ENCODE measurements around the gene TTLL9.
"Not testable (repeated sequence)": the region's sequence is repeated elsewhere in the genome, so short reads cannot be mapped to it uniquely, and the experiment has no call there.

TTLL9 gene

DNA sequence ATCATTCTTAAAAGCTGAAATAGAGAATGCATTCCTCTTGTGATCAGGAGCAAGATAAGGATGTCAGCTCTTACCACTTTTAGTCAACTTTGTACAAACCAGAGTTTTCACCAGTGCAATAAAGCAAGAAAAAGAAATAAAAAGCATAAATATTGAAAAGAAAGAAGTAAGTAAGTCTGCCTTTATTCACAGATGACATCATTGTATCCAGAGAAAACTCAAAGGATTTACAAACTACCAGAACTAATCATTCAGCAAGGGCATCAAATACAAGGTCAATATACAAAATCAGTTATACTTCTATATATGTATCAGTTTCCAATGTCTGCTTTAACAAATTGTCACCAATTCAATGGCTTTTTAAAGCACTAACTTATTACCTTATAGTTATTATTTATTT is 13.4 kb downstream of the TTLL9 start:
- DNase-seq (ENCODE audit: low read depth in 2 of 2), result no peak

DNA sequence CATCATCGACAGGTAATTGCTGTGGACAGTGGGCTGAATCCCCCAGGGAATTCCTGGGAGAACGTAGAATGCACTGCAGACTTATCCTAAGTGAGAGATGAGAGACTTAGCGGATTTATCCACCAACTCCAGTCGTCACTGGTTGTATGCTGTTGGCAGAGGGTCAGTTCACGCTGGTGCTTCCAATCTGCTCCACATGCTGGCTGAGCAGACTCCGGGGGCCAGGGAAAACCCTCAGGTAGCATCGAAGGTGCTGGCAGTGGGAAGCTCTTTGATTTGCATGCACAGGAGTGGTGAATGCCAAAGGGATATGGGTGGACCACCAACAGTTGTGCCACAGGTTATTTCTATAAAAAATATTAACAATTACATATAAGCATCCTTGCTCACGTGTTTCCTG is 20.2 kb downstream of the TTLL9 start:
- no peak for DNase-seq (ENCODE audit: low read depth in 2 of 2)

DNA sequence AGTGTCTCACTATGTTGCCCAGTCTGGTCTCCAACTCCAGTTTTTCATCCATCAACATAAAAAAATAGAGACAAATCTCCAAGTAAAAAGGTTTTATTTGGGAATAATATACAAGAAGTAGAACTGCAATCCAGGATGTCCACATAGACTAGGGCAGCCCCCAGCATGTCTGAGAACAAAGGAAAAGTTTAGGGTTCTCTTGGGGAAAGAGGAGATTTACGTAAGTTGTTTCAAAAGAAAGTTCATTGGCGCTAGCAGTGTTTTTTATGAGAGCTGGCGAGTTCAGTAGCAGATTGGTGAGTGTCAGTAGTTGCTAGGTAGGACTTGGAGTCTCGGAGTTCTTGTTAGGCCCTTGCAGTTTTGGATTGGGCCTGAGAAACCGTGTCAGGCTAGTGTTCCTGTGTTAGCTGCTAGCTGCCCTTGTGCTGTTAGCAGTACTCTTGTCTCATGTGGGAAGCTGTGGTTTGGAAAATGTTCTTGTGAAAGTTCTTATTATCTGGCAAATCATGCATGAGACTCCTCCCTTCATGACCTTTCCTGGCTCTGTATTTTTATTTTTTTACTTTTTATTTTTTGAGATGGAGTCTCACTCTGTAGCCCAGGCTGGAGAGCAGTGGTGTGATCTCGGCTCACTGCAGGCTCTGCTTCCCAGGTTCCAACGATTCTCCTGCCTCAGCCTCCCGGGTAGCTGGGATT is 24.7 kb downstream of the TTLL9 start:
- DNase-seq (ENCODE audit: low read depth in 2 of 2), result no peak

DNA sequence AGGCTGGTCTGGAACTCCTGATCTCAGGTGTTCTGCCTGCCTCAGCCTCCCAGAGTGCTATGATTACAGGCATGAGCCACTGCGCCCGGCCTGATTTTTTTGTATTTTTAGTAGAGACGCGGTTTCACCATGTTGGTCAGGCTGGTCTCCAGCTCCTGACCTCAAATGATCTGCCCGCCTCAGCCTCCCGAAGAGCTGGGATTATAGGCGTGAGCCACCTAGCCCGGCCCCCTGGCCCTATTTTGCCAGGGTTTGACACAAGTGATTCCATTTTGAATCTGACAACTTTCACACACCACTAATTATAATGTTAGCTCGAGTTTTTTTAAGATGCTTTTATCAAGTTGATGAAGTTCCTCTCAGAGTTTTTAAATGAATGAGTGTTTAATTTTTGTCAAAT is 25.6 kb downstream of the TTLL9 start:
- DNase-seq (ENCODE audit: low read depth in 2 of 2), result no peak

DNA sequence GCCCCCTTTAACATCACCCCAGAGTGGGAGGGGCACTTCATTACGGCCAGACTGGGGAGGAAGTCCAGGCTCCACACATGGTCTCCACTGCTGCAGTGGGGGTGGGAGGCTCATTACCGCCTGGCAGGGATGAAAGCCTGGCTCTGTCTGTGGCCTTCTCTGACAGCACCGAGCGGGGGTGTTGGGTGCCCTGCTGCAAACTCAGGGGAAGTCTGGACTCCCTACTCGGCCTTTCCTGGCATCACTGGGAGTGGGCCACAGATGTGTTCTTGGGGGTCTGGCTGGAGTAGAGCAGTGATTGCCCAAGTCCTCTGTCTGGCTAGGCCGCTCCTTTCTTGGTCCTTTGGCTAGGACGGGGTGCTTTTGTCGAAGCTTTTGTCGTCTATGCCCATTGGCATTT is 27.1 kb downstream of the TTLL9 start:
- no peak for DNase-seq (ENCODE audit: low read depth in 2 of 2)

DNA sequence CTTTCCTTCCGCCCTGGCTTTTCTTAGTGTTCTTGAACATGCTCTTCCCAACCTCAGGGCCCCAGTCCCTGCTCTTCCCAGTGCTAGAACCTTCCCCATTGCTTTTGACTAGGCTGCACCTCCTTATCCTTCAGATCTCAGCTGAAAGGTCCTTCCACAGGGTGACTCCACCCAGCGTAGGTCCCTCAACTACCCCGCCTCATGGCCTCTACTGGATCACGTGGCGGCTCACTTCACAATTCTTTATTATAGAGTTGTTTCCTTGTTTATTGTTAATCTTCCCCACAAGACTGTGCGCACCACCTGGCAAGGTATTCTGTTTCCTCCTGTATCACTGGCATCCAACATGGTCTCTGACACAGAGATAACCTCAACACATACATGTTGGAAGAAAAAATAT is 31.2 kb downstream of the TTLL9 start:
- no peak for DNase-seq (ENCODE audit: low read depth in 2 of 2)

DNA sequence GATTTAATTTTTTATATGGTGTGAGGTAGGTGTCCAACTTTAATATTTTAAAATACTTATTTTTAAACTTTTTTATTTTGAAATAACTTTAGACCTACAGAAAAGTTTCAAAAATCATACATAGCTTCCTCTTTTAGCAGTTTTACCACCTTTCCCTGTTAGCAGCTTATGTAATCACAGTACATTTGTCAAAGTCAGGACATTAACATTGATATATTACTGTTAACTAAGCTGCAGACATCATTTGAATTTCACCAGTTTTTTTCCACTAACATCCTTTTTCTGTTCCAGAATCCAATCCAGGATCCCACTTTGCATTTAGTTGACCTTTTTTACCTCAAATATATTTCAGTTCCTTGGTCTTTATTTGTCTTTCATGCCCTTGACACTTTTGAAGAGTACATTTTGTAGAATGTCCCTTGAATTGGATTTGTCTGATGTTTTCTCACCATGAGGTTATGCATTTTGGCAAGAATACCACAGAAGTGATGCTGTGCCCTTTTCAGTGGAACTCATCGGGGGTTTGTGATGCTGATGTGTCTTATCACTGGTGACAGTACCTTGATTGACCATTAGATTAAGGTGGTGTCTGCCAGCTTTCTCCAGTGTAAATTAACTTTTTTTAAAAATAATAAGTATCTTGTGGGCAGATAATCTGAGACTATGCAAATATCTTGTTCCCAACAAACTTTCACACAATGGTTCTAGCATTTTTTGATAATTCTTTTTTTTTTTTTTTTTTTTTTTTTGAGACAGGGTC is 33.4 kb downstream of the TTLL9 start:
- DNase-seq (ENCODE audit: low read depth in 2 of 2), result no peak

DNA sequence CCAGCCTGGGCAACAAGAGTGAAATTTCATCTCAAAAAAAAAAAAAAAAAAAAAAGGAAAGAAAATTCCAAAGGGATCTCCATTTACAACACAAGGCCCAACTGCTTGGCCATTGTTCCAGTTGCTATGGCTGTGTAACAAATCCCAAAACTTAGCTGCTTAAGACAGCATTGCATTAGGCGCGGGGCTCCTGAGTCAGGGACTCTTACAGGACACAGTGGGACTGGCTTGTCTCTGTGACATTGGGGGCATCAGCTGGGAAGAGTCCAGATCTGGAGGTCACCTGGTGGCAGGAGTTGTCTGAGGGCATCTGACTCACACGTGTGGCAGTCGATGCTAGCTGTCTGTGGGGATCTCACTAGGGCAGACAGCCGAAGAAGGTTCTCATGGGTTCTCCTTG is 35.6 kb downstream of the TTLL9 start:
- no peak for DNase-seq (ENCODE audit: low read depth in 2 of 2)

DNA sequence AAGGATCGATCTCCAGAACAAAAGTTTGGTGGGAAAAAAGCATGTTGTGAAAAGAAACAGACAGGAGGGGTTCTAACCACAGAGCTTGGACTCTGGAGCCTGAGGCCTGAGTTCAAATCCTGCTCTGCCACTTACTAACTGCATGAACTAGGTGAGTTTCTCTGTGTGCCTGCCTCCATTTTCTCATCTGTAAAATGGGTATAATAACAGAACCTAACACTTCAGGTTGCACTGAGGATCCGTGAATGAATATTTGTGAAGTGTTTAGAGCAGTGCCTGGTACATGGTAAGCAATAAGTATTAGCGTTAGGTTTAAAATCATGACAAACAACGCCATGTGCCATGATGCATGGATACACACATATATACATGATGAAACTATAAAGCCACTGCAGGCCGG is 36.6 kb downstream of the TTLL9 start:
- no peak for DNase-seq (ENCODE audit: low read depth in 2 of 2)

DNA sequence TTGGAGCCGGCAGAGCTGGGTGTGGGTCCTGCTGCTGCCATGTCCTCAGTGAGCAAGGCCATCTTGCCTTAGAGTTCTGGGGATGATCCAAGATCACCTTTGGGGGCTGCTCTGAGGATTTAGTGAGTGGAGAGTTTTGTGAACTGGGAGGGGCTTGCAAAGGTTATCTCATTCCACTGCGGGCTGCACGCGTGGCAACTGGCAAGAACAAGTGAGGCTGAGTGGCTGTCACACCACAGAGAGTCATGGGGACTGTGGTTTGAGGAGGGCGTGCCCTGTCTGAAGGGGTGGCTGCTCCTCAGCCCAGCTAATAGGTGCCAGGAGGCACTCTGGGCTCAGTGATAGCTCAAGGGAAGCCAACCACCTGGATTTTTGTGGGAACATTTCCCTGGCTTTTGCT is 37.6 kb downstream of the TTLL9 start:
- no peak for DNase-seq (ENCODE audit: low read depth in 2 of 2)

DNA sequence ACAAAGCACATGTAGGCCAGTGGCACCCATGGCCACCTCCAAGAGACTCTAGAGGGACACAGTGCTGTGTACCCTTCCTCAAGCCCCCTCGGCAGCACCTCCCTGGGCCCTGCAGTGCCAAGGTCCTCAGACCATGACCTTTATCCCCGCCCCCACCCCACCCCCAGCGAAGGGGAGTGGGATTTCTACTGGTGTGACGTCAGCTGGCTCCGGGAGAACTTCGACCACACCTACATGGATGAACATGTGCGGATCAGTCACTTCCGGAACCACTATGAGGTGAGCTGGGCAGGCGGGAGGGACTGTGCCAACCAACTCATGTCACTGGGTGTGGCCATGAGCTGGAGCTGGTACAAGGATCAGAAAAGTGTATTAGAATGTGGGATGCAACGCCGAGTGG is 38.0 kb downstream of the TTLL9 start:
- DNase-seq (ENCODE audit: low read depth in 2 of 2), result no peak

DNA sequence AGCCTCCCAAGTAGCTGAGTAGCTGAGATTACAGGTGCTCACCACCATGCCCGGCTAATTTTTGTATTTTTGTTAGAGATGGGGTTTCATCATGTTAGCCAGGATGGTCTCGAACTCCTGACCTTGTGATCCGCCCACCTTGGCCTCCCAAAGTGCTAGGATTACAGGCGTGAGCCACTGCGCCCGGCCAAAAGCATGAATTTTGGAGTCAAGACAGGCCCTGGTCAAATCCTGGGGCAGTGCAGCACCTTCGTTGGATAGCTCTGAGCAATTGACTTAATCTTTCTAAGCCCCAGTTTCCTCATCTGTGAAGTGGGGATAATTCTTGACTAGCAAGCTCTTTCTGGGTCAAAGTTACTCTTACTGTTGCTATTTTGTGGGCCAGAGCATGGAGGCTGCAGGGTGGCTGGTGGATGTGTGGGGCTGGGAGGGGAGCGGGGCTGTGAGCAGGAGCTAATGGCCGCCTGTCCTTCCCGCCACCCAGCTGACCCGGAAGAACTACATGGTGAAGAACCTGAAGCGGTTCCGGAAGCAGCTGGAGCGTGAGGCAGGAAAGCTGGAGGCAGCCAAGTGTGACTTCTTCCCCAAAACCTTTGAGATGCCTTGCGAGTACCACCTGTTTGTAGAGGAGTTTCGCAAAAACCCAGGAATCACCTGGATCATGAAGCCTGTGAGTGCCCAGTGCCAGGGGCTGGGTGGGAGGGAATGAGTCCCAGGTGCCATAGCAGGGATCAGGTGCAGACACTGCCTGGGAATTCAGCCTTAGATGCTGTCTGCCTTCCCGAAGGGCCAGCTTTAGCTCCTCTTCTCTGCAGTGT is 39.0 kb downstream of the TTLL9 start:
- DNase-seq (ENCODE audit: low read depth in 2 of 2), result no peak

DNA sequence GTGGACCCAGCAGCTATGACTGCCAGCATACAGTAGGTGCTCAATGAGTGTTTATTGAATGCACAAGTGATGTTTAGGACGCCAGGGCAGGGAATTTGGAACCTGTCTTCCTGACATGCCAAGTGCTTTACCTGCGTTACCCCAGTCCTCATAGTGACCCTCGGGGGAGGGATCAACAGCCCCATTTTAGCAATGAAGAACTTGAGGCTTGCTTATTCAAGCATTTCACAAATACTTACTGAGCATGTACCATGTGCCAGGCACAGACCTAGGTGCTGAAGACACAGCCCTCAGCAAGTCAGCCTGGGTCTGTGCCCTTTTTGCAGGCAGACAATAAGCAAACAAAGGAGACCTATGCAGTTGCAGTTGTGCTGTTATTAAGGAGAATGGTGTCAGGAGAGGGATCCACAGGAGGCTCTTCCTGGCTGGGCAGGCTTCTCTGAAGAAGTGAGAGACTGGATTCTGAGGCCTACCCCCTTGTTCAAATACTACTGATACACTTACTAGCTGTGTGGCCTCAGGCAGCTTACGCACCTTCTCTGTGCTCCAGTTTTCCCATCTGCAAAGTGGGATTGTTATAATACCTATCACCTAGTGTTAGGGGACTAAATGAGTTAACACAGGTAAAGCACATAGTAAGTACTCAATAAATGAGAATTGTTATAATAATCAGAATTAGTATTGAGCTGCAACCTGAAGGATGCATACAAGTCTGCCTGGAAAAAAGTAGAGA is 39.8 kb downstream of the TTLL9 start:
- no peak for DNase-seq (ENCODE audit: low read depth in 2 of 2)

DNA sequence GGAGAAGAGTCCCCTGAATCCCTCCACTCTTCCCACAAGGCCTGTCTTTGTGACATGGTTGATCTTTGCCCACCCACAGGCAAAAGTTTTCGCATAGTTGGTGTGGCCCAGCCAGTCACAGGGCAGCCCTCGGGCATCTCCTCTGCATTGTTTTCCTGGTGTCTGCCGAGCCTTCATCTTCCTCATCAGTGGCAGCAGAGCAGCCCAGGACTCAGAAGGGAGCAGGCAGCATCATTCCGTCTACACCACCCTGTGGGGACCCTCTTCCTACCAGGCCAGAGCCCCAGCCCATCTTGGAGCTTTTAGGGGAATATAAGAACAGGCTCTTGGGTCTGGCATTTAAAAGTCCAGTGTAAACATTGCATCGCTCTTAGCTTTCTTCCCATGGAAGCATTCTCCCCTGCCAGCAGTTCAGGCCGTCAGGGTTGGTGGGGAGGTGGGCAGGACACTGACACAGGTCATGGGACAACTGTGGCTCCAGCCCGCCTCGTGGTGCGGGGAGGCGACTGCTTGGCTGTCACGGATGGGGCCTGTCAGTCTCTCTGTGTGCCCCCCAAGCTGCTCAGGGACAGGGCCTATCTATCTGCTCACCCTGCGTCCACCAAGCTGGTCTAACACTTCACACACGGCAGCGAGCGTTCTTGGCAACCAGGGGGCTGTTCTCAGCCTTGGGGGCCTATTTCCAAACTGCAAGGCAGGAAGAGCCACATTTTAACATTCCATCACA is 43.2 kb downstream of the TTLL9 start:
- DNase-seq (ENCODE audit: low read depth in 2 of 2), result no peak

DNA sequence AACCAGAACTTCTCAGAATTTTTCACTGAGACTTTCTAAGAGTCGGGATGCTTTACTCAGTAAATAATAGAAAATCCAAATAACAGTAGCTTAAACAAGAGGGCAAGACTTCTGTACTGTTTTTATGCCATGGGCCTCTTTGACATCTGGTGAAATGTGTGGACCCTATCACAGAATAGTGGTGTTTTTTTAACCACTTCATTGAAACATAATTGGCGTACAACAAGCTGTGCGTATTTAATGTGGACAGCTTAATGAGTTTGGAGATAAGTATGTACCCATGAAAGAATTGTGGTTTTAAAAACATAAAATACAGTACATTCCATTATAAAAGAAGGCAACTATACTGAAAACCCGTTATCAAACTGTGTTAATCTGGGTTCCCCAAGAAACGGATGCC is 43.7 kb downstream of the TTLL9 start:
- no peak for DNase-seq (ENCODE audit: low read depth in 2 of 2)

DNA sequence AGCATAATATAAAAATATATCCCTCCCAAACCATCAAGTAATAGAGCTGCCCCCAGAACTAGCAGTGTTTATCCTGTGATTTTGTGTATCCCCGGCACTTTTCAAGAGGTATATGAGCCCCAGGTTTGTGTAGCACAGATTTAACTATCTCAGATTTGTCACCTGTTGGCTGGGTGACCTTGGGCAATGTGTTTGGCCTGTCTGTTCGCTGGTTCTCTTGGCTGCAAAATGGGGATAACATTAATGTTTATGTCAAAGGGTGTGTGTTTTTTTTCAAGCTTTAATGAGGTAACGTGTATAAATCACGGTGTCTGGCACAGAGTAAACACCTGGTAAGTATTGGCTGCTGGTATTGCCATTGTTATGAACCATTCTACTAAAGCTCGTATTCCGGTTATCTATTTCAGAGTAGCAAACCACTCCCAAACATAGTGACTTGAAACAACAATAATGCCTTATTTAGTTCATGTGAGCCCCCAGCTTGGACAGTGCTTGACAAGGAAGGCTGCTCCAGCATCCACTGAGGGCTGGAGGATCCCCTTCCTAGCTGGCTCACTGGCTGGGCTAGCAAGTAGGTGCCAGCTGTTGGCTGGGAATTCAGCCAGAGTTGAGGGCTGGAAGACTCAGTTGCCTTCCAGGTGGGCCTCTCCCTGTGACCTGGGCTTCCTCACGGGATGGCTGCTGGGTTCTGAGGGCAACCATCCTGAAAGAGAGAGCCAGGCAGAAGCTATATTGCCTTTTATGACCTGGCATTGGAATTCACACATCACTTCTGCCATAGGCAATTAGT is 45.3 kb downstream of the TTLL9 start:
- no peak for DNase-seq (ENCODE audit: low read depth in 2 of 2)

DNA sequence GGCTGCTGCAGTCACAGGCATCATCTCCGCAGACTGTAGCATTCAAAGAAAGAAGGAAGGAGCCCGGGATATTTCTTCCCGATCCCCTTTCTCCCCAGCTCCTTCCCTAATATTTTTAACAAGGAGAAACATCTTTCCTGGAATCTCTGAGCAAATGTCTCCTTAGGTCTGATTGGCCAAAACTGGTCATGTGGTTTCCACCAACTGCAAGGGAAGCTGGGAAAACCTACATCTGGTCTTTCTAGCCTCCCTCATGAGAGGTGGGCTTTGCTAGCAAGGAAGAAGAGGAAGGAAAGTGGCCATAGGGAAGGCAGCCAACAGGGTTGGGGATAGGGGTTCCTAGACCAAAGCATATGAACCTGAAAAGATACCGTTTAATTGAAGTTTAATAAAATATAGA is 46.3 kb downstream of the TTLL9 start:
- no peak for DNase-seq (ENCODE audit: low read depth in 2 of 2)

DNA sequence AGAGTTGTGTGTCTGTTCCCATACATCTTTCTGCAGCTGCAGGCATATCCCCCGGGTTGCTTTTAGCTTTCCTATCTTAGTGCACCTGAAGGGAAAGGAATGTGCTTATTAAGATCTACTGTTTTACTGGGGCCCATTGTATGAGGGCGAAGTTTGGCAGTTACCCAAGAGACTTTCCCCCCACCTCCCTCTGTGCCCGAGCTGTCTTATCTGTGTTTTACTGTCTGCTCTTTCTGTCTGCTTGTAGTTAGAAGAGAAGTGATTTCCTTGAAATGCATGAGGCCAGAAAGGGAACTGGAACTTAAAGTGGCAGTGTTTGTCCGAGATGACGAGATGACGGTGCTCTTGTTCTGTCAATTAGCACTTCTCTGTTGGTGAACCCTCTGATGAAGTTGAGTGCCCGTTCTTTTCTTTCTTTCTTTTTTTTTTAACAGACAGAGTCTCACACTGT is 47.6 kb downstream of the TTLL9 start:
- not testable (repeated sequence) for DNase-seq (ENCODE audit: low read depth in 2 of 2)

DNA sequence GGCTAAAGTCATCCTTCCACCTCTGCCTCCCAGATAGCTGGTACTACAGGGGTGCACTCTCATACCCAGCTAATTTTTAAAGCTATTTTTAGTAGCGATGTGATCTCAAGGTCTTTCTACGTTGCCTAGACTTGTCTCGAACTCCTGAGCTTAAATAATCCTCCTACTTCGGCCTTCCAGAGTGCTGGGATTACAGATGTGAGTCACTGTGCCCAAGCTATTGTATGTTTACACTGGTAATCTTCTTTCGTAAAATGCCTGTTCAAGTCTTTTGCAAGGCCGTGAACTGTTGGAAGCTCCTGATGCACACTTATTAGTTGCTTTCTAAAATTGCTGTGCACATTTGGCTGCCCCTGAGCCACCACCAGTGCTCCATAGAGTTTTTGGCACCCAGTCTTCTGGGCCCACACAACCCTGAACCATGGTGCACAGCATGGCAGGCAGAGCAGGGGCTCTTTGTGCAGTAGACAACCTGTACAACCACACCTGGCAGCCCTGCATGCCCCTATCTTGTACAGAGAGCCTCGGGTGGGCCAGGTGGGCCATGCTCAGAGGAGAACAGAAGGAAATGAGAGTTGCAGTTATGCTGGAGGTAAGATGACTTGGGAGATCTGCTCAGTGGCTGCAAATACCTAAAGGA is 48.2 kb downstream of the TTLL9 start:
- DNase-seq (ENCODE audit: low read depth in 2 of 2), result no peak

Data from activated CD4-positive, alpha-beta T cell treated with anti-CD3 and anti-CD28 coated beads for 24 hours (primary cell).